ENCODE measurements around the gene NDP.

The NDP gene

GRCh38 chrX:43973249-43974099 is at the start of gene NDP:
TSS of gene NDP (minus strand) at chrX:43973390. CDS start at chrX:43958645, 14,745 bp downstream.
- DNase-seq (no peak), ATAC-seq (ENCODE audit: insufficient read depth, low read depth) (no peak)
- H3K4me3 ChIP-seq (ENCODE audit: low read depth in 1 of 2, low read length in 2 of 2) = no peak within 1 kb of the TSS
- no peaks in the 10 kb centered on the region for H3K9me3 ChIP-seq (ENCODE audit: insufficient read depth, low read length, severe bottlenecking)
- no peak for TF ChIP-seq EZH2 (IDR thresholded peaks at IDR 0.05; ENCODE audit: borderline replicate concordance, low read depth, low read length, severe bottlenecking)
- no peak for TF ChIP-seq CTCF (IDR thresholded peaks at IDR 0.05; ENCODE audit: borderline replicate concordance, extremely low read depth, low read length, poor library complexity, severe bottlenecking)
- no peak within 1 kb of the TSS for H3K9ac ChIP-seq (ENCODE audit: low read depth, low read length)
- H3K27ac ChIP-seq (ENCODE audit: low read length) = no peak within 1 kb of the TSS
- no peaks in the 10 kb centered on the region for H3K4me1 ChIP-seq (ENCODE audit: insufficient read depth, low read length)
- no peaks in the 10 kb centered on the region for H3K79me2 ChIP-seq (ENCODE audit: insufficient read depth, low read length)
- no peaks in the 10 kb centered on the region for H4K20me1 ChIP-seq (ENCODE audit: insufficient read depth, low read length)
- H3K36me3 ChIP-seq (ENCODE audit: insufficient read depth, low read length) = no peaks in the 10 kb centered on the region
- H2AFZ ChIP-seq (ENCODE audit: low read depth, low read length) = no peak within 1 kb of the TSS
- H3K27me3 ChIP-seq (ENCODE audit: insufficient read depth, low read length, poor library complexity) = no peaks in the 10 kb centered on the region
- H3K4me2 ChIP-seq (ENCODE audit: insufficient read depth, low read length) = no peak within 1 kb of the TSS

DNA sequence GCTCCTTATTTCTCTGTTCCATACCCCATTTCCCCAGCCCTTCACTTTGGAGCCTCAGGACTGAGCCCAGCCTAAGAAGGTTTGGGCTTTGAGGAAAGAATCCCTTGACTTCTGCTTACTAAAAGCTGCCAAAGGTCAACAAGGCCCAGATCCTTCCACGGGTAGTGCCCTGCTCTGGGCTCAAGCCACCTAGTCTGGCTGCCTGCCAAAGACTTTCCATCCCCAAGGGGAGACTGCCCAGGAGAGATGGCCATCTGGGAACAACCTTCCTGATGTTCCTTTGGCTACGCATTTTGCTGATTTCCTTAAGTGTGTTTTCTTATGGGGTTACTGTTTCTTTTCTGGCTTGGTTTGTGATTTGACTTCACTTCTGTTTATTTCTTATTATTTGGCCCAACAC is 49.8 kb upstream of the NDP start:
- Histone ChIP-seq H3K9me3 (ENCODE audit: insufficient read depth, low read length, severe bottlenecking) (no peaks in the 10 kb centered on the region), H3K27me3 (ENCODE audit: insufficient read depth, low read length, poor library complexity) (no peaks in the 10 kb centered on the region), H2AFZ (ENCODE audit: low read depth, low read length) (no peak overlapping the region), H3K4me2 (ENCODE audit: insufficient read depth, low read length) (no peak overlapping the region), H3K36me3 (ENCODE audit: insufficient read depth, low read length) (no peaks in the 10 kb centered on the region), H3K9ac (ENCODE audit: low read depth, low read length) (no peak overlapping the region), H3K27ac (ENCODE audit: low read length) (no peak overlapping the region), H3K4me1 (ENCODE audit: insufficient read depth, low read length) (no peaks in the 10 kb centered on the region), H3K79me2 (ENCODE audit: insufficient read depth, low read length) (no peaks in the 10 kb centered on the region), H4K20me1 (ENCODE audit: insufficient read depth, low read length) (no peaks in the 10 kb centered on the region), H3K4me3 (ENCODE audit: low read depth in 1 of 2, low read length in 2 of 2) (no peak overlapping the region)
- ATAC-seq (ENCODE audit: insufficient read depth, low read depth) = no peak
- TF ChIP-seq CTCF (IDR thresholded peaks at IDR 0.05; ENCODE audit: borderline replicate concordance, extremely low read depth, low read length, poor library complexity, severe bottlenecking) (no peak), EZH2 (IDR thresholded peaks at IDR 0.05; ENCODE audit: borderline replicate concordance, low read depth, low read length, severe bottlenecking) (no peak)
- DNase-seq = no peak

GRCh38 chrX:44020693-44021092 is 47.5 kb upstream of the NDP start:
- TF ChIP-seq EZH2 (IDR thresholded peaks at IDR 0.05; ENCODE audit: borderline replicate concordance, low read depth, low read length, severe bottlenecking) = no peak
- H3K27me3 ChIP-seq (ENCODE audit: insufficient read depth, low read length, poor library complexity) = no peaks in the 10 kb centered on the region
- H3K4me3 ChIP-seq (ENCODE audit: low read depth in 1 of 2, low read length in 2 of 2) = no peak overlapping the region
- H4K20me1 ChIP-seq (ENCODE audit: insufficient read depth, low read length) = no peaks in the 10 kb centered on the region
- no peaks in the 10 kb centered on the region for H3K9me3 ChIP-seq (ENCODE audit: insufficient read depth, low read length, severe bottlenecking)
- H3K36me3 ChIP-seq (ENCODE audit: insufficient read depth, low read length) = no peaks in the 10 kb centered on the region
- H3K79me2 ChIP-seq (ENCODE audit: insufficient read depth, low read length) = no peaks in the 10 kb centered on the region
- no peak for ATAC-seq (ENCODE audit: insufficient read depth, low read depth)
- H3K4me1 ChIP-seq (ENCODE audit: insufficient read depth, low read length) = no peaks in the 10 kb centered on the region
- no peak overlapping the region for H3K27ac ChIP-seq (ENCODE audit: low read length)
- H3K4me2 ChIP-seq (ENCODE audit: insufficient read depth, low read length) = no peak overlapping the region
- DNase-seq = no peak
- no peak overlapping the region for H3K9ac ChIP-seq (ENCODE audit: low read depth, low read length)
- H2AFZ ChIP-seq (ENCODE audit: low read depth, low read length) = no peak overlapping the region

DNA sequence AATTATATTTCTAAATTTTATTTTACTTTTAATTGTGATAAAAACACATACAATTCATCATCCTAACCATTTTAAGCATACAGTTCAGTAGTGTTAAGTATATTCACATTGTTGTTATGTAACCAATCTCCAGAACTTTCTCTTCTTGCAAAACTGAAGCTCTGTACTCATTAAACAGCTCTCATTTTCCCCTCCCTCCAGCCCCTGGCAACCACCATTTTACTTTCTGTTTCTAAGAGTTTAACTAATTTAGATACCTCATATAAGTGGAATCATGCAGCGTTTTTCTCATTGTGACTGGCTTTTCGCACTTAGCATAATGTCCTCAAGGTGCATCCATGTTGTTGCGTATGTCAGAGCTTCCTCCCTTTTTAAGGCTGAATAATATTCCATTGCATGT is 46.7 kb upstream of the NDP start:
- Histone ChIP-seq H3K27me3 (ENCODE audit: insufficient read depth, low read length, poor library complexity) (no peaks in the 10 kb centered on the region), H3K27ac (ENCODE audit: low read length) (no peak overlapping the region), H3K4me3 (ENCODE audit: low read depth in 1 of 2, low read length in 2 of 2) (no peak overlapping the region), H2AFZ (ENCODE audit: low read depth, low read length) (no peak overlapping the region), H3K36me3 (ENCODE audit: insufficient read depth, low read length) (no peaks in the 10 kb centered on the region), H3K9ac (ENCODE audit: low read depth, low read length) (no peak overlapping the region), H4K20me1 (ENCODE audit: insufficient read depth, low read length) (no peaks in the 10 kb centered on the region), H3K9me3 (ENCODE audit: insufficient read depth, low read length, severe bottlenecking) (no peaks in the 10 kb centered on the region), H3K79me2 (ENCODE audit: insufficient read depth, low read length) (no peaks in the 10 kb centered on the region), H3K4me1 (ENCODE audit: insufficient read depth, low read length) (no peaks in the 10 kb centered on the region), H3K4me2 (ENCODE audit: insufficient read depth, low read length) (no peak overlapping the region)
- DNase-seq = no peak
- no peak for ATAC-seq (ENCODE audit: insufficient read depth, low read depth)
- TF ChIP-seq CTCF (IDR thresholded peaks at IDR 0.05; ENCODE audit: borderline replicate concordance, extremely low read depth, low read length, poor library complexity, severe bottlenecking) (no peak), EZH2 (IDR thresholded peaks at IDR 0.05; ENCODE audit: borderline replicate concordance, low read depth, low read length, severe bottlenecking) (no peak)

All from DND-41 (cell line).